CD4-positive, alpha-beta T cell treated with Interleukin-4 for 1 hour (primary cell): Measurements from ENCODE around the gene CD81.
"Not testable (repeated sequence)": the region's sequence is repeated elsewhere in the genome, so short reads cannot be mapped to it uniquely, and the experiment has no call there.

Source experiments
- DNase-seq, 2 donors: peaks; one replicate each; pipeline ENCODE4 v3.0.0-alpha.2; 2020 to 2022

CD81 gene

DNA sequence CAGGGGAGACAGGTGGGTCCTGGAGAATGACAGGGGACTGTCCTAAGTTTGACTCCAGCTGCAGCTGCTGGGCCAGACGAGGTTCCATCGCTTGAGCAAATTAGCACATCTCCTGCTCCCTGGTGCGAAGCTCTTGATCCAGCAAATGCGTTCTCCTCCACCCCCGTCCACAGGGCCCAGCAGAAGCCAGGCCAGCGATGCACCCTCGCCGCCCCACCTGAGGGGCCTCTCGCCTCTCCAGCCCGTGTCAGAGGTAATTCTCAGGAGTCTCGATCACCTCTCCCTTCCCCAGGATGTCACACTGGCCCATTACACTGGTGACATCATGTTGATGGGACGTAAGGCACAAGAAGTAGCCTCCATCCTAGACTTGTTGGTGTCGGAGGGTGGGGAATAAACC is 19.5 kb upstream of the CD81 start:
- not testable (repeated sequence) for DNase-seq

DNA sequence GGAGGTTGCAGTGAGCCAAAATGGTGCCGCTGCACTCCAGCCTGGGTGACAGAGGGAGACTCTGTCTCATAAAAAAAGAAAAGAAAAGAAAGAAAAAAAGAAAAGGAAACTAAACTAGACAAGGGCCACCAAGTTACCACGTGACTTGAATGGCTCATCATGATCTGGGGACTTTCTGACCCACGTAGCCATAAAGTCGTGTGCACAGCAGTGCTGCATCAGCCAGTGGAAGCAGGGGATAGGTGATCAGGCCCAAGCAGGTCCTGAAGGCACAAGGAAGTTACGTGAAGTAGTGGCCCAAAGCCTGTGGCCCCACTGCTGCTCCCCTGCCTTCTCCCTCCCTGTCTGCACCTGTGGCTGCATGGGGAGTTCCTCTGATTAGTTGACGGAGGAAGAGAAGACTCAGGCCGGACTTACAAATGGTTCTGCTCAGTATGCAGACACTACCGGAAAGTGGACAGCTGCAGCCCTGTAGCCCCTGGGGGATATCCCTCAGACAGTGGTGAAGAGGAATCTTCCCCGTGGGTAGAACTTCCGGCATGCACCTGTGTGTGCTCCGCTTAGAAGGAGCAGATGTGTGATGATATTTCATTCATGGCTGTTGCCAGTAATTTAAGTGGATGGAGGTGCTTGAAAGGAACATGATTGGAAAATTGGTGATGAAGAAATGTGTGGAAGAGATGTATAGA is 18.2 kb upstream of the CD81 start:
- no peak for DNase-seq

DNA sequence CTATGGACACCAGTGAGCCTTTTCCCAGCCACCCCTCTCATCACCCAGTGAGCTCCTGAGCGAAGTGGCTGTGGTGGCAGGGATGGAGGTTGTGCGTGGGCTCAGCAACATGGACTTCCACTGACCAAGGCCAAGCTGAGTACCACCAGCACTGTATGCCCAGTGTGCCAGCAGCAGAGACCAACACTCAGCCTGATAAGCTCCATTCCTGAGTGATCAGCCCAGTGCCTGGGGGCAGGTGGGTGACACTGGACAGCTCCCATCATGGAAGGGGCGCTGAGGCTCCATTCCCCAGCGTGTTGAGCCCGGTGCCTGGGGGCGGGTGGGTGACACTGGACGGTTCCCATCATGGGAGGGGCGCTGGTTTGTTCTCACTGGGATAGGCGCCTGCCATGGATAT is 17.6 kb upstream of the CD81 start:
- DNase-seq: no peak

- no peak for DNase-seq
These were observed 16.9 kb upstream of the CD81 start for GRCh38 chr11:2360081-2360642.

- peak in 1 of 2 donors; percentile 4 for DNase-seq
These were observed 15.5 kb upstream of the CD81 start for GRCh38 chr11:2361565-2361964.

DNA sequence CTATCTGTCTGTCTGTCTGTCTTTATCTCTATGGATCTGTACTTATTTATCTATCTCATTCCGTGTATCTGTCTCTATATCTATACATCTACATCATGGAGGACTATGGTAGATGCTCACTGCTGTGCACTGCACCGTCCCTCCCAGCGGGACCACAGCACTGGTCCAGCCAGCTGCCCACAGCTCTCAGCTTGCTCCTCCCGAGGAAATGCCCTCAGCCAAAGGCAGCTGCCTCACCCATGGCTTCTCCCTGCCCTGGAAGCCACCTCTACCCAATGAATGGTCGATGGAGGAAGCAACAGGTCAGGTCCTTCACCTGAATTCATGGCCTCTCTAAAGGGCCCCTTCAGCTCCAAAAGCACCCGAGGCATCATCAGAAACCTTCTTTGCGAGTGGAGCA is 14.7 kb upstream of the CD81 start:
- DNase-seq: no peak

DNA sequence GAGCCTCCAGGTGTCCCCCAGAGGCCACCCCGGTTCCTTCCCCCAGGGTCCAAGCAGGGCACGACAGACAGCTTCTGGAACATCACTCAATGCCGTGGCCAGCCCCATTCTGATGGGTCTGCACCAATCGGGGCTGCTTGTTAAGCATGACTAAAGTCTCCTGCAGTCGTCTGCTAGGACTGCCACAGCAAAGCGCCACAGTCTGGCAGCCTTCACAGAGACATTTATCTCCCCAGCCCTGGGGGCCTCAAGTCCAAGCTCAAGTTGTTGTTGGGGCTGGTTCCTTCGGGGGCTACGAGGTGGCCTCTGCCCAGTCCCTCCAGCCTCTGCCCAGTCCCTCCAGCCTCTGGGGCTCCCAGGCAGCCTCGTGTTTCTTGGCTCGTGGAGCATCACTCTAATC is 14.0 kb upstream of the CD81 start:
- DNase-seq: peak in 1 of 2 donors; percentile 6

GRCh38 chr11:2363577-2364370 is 13.3 kb upstream of the CD81 start:
- DNase-seq: no peak

DNA sequence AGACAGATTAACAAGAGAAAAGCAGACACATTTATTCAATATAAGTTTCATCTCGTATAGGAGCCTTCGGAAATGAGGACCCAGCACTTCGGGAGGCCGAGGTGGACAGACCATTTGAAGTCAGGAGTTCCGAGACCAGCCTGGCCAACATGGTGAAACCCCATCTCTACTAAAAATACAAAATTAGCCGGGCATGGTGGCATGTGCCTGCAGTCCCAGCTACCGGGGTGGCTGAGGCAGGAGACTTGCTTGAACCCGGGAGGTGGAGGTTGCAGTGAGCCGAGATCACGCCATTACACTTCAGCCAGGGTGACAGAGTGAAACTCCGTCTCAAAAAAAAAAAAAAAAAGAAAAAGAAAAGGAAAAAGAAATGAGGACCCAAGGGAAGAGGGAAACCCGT is 12.7 kb upstream of the CD81 start:
- not testable (repeated sequence) for DNase-seq

GRCh38 chr11:2365571-2366210 is 11.4 kb upstream of the CD81 start:
- no peak for DNase-seq

GRCh38 chr11:2366276-2366675 is 10.8 kb upstream of the CD81 start:
- DNase-seq: no peak

- DNase-seq: no peak
These were observed 10.4 kb upstream of the CD81 start for GRCh38 chr11:2366733-2367132.

DNA sequence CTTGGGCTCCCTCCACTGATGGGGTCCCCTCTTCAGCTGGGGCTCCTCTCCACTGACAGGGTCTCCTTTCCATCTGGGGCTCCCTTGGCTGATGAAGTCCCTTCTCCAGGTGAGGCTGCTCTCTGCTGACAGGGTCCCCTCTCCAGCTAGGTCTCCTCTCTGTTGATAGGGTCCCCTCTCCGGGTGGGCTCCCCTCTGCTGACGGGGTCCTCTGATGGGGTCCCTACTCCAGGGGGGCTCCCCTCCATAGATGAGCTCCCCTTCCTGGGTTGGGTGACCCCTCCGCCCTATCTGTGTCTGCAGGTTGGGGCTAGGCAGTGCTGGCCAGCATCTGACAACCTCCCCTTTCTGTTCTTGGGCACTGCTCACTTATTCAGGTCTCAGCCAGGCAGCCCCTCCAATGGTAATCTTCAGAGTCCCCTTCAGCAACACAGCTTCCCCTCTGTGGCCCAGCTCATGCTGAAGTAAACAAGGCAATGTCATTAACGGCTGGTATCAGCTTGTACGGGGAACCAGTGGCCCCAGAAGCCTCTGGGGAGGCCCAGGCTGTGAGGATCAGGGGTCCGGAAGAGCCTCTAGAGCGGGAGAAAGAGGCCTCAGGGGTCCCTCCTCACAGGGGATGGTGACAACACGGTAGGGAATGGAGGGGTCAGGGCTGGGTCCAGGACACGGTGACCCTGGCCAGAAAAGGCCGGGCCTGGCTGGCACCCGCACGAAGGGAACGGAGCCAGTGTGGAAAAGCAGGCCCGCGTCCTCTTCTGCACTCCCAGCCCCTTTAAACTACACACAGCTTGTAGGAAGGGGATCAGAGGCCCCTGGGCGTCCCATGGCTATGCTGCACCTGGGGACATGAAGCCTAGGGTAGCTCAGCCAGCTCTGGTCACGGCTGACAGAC is 9.6 kb upstream of the CD81 start:
- DNase-seq: no peak

- no peak for DNase-seq
These were observed 8.8 kb upstream of the CD81 start for GRCh38 chr11:2368178-2368850.

DNA sequence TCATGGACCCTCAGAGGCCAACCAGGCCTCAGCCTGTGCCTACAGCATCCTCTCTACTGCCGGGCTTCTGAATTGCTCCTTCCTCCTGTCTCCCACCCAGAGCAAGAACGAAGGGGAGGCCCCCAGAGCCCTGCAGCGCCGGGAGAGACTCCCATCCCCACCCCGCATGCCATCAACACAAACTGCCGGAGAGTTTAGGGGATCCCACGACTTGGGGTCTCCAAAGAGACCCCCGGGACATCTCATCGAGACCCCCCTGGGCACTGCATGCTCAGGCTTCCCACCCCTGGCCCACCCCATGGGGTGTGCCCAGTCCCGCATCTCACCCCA is 8.3 kb upstream of the CD81 start:
- peak in 1 of 2 donors; percentile 8 for DNase-seq

DNA sequence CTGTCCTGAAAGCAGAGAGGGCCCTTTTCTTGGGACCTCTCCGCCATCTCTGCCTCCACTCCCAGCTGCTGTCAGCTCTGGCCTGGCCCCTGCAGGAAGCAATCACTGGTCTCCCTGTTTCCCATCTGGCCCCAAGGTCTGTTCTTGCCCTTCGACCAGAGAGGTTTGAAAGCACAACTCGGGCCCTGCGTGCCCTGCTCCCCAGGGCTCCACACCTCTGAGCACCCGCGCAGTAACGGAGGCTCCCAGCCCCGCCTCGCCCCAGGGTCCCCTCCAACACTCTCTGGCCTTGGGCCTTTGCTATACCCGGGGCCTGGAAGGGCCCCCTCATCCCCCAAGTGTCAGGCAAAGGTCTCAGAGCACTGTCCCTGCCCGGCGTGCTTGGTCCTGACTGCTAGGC is 7.8 kb upstream of the CD81 start:
- peak in 1 of 2 donors; percentile 9 for DNase-seq

GRCh38 chr11:2369896-2370295 is 7.2 kb upstream of the CD81 start:
- DNase-seq: no peak

DNA sequence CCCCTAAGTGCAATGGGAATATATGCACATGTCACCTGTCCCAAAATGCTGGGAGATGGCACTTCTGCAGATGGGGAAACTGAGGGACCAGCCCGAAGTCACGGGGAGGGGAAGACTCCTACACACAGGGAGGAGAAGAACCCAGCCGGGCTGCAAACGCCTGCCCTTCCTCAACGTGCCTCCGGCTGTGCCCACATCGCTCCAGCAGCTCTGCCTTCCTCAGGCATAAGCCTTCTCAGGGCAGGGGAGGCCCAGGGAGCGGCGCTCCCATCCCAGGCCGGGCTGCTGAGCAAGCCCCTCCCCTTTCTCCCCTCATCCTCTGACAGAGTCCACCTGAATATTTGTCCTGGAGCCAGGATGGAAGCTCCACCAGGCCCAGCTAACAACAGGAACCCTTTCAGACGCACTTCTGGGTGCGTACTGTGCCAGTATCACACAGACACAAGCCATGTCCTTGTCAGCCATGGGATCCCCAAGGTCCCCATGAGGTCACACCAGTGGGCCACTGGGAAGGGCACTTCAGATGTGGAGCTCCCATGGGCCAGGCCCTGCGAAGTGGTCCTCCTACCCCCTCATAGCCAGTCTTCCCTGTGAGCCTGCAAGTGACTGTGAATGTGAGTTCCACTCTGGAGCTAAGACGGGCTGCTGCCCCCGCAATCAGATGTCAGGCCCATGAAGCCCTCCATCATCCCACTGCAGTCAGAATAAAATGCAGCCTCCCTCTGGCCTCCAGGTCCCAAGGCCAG is 2.5 kb upstream of the CD81 start:
- no peak for DNase-seq

- no peak for DNase-seq
These were observed 1.7 kb upstream of the CD81 start for GRCh38 chr11:2375341-2375853.

- no peak for DNase-seq
These were observed 1.1 kb upstream of the CD81 start for GRCh38 chr11:2375964-2376551.
